Measurements from ENCODE around the gene ACAA2.

- no peak for TF ChIP-seq CTCF (IDR thresholded peaks at IDR 0.05)
- no peak for TF ChIP-seq TCF7L2 (IDR thresholded peaks at IDR 0.05; ENCODE audit: low read depth, low read length)
- no peak for TF ChIP-seq REST (IDR thresholded peaks at IDR 0.05; ENCODE audit: insufficient read depth in 1 of 2, low read depth in 2 of 2, low read length in 1 of 2)
Measured at GRCh38 chr18:49853011-49853410, 39.7 kb upstream of the ACAA2 start.
